WI38 (cell line): Measurements from ENCODE around the gene KRT17.
"Not testable (repeated sequence)": the region's sequence is repeated elsewhere in the genome, so short reads cannot be mapped to it uniquely, and the experiment has no call there.

Source experiments
- H3K4me3 ChIP-seq: 2 replicates; pipeline ENCODE4 v1.5.1; 2011; ENCODE audit warnings: low read depth, mild to moderate bottlenecking, control low read depth, low read length
- TF ChIP-seq, protein P1 (sequence below): IDR thresholded peaks from 2 replicates; pipeline ENCODE4 v1.5.1; 2012; ENCODE audit warnings: low read depth, mild to moderate bottlenecking, control low read depth, low read length

KRT17 gene

DNA sequence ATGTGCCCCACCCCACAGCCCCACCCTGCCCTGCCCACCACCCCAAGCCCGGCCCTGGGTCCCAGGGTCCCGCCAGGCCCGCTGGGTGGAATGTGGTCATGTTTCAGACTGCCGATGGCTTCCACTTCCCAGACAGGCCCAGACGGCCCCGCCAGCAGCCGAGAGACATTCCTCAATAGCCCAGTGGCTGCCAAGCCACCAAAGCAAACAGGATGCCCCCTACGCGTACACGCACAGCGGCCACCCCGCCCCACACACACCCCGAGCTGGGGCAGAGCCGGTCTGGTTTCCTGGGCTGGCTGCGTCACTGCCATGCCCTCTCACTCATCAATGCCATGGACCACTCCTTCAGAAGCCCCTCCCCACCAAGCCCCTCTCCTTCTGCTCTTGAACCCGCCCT lies 1.2 kb upstream of the KRT17 start:
- TF ChIP-seq, protein P1, sequence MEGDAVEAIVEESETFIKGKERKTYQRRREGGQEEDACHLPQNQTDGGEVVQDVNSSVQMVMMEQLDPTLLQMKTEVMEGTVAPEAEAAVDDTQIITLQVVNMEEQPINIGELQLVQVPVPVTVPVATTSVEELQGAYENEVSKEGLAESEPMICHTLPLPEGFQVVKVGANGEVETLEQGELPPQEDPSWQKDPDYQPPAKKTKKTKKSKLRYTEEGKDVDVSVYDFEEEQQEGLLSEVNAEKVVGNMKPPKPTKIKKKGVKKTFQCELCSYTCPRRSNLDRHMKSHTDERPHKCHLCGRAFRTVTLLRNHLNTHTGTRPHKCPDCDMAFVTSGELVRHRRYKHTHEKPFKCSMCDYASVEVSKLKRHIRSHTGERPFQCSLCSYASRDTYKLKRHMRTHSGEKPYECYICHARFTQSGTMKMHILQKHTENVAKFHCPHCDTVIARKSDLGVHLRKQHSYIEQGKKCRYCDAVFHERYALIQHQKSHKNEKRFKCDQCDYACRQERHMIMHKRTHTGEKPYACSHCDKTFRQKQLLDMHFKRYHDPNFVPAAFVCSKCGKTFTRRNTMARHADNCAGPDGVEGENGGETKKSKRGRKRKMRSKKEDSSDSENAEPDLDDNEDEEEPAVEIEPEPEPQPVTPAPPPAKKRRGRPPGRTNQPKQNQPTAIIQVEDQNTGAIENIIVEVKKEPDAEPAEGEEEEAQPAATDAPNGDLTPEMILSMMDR, result no peak
- no peak overlapping the region for H3K4me3 ChIP-seq

DNA sequence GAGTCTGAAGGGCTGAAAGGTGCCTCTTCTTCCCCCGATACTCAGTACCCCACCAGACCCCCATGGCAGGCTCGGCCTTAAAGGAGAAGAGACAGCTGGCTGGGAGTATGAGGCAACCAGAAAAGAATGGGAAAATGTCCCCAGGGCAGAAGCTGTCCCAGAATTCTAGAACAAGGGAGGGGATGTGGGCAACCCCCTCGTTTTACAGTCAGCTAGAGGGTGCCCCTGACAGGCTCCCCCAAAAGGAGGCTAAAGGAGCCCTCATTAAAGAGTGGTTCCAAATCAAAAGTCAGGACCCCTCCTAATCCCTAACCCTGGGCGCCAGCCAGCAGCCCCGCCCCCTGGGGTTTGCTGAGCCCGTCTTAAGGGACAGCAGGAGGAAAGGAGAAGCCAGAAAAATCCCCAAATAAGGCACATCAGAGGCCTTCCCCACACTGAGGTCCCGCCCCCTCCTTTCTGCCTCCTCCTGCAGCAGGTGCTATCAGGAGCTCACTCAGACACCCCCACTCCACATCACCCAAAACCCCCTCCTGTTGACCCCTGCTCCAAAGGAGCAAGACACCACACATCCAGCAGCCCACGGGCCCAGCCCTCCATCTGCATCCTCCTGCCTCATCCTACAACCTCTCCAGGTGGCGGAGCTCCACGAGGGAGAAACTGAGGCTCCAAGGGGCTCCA lies 1.1 kb downstream of the KRT17 start:
- not testable (repeated sequence) for H3K4me3 ChIP-seq

DNA sequence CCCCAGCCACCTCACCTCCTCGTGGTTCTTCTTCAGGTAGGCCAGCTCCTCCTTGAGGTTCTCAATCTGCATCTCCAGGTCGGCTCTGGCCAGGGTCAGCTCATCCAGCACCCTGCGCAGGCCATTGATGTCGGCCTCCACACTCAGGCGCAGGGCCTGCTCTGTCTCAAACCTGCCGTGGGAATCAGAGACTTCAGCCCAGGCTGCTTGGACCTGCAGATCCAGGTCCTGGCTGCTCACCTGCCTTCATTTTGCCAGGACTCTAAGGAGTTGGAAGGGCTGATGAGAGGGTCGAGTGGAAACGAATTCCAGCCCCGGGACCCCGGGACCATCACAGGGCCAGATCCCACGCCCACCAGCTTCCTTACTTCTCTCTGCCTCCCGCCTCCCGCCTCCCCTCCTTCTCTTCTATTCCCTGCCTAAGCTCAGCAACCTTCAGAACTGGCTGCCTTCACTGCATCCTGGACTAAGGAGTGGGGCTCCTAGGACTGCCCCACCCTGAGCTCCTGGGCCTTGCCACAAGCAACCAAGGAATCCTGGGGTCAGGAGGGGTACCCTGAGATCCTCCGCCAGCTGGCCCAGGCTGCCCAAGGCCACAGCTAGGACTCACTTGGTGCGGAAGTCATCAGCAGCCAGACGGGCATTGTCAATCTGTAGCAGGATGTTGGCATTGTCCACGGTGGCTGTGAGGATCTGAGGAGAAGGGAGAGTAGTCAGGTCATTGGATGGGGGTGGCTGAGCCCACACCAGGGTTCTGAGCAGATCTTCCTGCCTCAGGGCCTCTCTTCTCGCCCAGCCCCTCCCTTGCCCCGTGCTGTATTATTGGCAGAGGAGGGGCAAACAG lies 1.8 kb downstream of the KRT17 start:
- H3K4me3 ChIP-seq, result not testable (repeated sequence)

DNA sequence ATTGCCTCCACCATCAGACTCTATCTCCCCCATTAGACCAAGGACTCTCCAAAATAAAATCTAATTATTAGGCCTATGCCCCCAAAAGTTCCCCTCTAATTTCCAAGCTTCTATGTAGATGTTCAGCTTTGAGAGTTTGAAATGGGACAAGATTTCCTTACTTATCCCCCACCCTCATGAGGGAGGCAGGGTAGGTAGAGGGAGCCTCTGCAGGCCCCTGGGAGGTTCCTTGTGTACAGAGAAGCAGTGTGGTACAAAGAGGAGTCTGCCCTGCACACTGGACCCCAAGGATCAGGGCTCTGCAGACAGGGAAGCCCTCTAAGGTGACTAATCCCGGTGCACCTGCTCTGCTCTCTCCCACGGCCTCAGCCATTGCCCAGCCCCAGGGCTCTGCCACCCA lies 2.5 kb downstream of the KRT17 start:
- no peak overlapping the region for H3K4me3 ChIP-seq
- TF ChIP-seq, protein P1, result no peak

DNA sequence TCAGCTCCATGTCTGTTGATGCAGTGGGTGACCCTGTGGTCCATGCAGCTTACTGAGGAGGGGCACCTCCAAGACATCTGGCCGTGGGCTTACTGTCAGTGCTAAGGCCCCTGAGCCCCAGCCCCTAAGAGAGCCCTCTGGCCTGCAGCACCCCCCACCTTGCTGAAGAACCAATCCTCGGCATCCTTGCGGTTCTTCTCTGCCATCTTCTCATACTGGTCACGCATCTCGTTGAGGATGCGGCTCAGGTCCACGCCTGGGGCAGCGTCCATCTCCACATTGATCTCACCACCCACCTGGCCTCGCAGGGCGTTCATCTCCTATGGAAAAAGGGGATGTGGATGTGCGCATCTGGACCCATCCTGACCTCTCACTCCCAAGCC lies 2.9 kb downstream of the KRT17 start:
- not testable (repeated sequence) for H3K4me3 ChIP-seq

DNA sequence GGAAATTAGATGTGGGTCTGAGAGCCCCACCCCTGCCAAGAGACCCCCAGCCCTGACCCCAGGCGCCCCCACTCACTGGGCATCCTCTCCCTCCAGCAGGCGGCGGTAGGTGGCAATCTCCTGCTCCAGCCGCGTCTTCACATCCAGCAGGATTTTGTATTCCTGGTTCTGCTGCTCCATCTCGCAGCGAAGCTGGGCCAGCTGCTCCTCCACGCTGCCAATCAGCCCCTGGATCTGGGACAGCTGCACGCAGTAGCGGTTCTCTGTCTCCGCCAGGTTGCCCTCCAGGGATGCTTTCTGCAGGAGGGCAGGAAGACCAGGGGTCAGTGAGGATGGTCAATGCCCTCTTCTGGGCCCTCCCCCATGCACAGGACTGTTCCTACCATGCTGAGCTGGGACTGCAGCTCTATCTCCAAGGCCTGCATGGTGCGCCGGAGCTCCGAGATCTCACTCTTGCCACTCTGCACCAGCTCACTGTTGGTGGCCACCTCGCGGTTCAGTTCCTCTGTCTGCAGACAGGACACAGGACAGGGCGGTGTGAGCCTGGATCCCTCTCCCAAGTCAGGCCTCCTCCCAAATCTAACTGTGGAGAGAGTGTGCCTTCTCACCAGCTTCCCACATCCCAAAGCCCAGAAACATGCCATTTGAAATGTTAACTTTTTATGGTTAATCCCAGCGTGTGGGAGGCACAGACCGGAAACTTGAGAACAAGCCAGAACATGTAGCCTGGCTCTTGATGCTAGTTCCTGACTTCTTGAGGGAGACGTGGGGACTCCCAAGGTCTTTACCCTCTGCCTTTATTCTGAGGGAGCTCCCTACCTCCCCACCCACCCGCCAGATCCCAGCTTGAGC lies 3.6 kb downstream of the KRT17 start:
- no peak overlapping the region for H3K4me3 ChIP-seq

DNA sequence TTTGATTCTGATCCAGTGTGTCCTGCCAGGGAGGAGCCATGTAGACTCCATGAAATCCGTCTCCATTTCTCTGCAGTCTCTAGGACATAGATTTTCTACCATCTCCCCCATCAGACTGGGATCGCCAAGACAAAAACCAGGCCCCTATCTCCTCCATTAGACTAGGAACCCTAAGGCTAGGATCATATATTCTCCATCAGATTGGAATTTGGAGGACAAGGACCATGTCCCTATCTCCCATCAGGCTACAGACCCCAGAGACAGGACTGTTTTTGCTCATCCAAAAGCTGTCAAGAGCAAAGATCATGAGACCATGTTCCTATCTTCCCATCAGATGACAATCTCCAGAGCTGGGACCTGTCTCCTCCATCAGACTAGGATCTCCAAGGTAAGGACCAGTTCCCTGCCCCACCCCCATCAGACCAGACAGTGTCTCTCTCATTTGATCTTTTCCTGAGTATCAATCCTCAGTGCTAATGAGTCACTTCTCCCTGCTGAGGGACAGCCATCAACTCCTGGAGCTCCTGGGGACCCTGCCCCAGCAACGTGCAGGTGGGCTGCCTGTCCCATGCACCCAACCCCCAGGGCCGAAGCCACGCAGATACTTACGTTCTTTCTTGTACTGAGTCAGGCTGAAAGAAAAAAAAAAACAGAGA lies 4.3 kb downstream of the KRT17 start:
- H3K4me3 ChIP-seq, result not testable (repeated sequence)

More for the DNA sequence above, 3.6 kb downstream of the KRT17 start:
- TF ChIP-seq, protein P1, result no peak

DNA sequence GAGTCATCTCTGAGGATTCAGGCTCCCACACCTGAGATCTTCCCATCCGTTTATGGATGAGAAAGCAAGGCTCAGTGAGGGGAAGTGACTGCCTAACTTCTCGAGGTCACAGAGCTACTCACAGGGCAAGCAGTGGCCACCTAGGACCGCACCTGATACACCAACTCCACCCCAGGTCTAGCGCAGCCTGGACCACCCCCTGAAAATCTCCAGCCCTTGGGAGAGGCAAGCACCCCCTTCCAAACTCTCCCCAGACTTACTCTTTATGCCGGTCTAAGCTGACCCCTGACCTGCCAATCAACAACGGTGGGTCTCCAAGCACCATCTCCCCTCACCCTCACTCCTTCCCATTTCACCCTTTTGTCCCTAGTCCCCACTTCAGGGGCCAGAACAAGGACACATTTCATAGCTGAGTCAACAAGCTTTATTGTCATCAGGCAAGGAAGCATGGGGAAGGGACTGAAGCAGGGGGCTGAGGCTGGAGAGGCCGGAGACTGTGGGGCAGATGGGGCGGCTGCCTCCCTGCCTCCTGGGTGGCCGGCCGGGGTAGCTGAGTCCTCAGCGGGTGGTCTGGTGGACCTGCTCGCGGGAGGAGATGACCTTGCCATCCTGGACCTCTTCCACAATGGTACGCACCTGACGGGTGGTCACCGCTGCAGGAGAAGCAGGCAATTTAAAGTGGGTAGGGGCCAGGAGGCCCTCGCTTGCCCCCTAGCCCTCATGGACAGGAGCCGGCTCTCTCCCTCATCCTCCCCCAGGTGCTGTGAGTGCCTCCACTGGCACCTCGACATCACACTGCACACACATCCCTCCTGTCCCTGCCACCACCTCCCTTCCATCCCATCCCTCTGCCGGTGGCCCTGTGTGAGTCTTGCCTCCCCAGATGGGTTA lies 5.1 kb downstream of the KRT17 start:
- H3K4me3 ChIP-seq, result no peak overlapping the region
- TF ChIP-seq, protein P1, result no peak
